WTC11 (cell line): ENCODE results near the gene ESYT1.

ENCODE experiments used
- CREB1 ChIP-seq: sonication (generic); formaldehyde crosslinking; IDR thresholded peaks from 2 replicates; pipeline ENCODE4 v1.8.0; 2023; ENCODE audit warnings: mild to moderate bottlenecking, missing genetic modification reagents
- ELF4 ChIP-seq: sonication (generic); formaldehyde crosslinking; IDR thresholded peaks from 2 replicates; pipeline ENCODE4 v1.8.1; 2022; ENCODE audit warnings: low read depth, mild to moderate bottlenecking, moderate library complexity, missing genetic modification reagents
- ESRRA ChIP-seq: sonication (generic); formaldehyde crosslinking; IDR thresholded peaks from 2 replicates; pipeline ENCODE4 v1.8.1; 2022; ENCODE audit warnings: mild to moderate bottlenecking, missing genetic modification reagents, borderline replicate concordance
- FOXJ3 ChIP-seq: sonication (generic); formaldehyde crosslinking; IDR thresholded peaks from 2 replicates; pipeline ENCODE4 v1.9.0; 2021; ENCODE audit warnings: missing genetic modification reagents, mild to moderate bottlenecking, borderline replicate concordance
- GABPB1 ChIP-seq: sonication (generic); formaldehyde crosslinking; IDR thresholded peaks from 2 replicates; pipeline ENCODE4 v1.8.1; 2023; ENCODE audit warnings: mild to moderate bottlenecking, missing genetic modification reagents
- NR2C2 ChIP-seq: sonication (generic); formaldehyde crosslinking; IDR thresholded peaks from 2 replicates; pipeline ENCODE4 v1.8.0; 2022; ENCODE audit warnings: mild to moderate bottlenecking, missing genetic modification reagents
- RELA ChIP-seq: sonication (generic); formaldehyde crosslinking; IDR thresholded peaks from 2 replicates; pipeline ENCODE4 v1.8.1; 2022; ENCODE audit warnings: missing genetic modification reagents, mild to moderate bottlenecking, borderline replicate concordance
- SP1 ChIP-seq: sonication (generic); formaldehyde crosslinking; conservative IDR thresholded peaks from 2 replicates; pipeline ENCODE4 v1.8.1; 2022; ENCODE audit warnings: missing genetic modification reagents
- ZNF121 ChIP-seq: sonication (generic); formaldehyde crosslinking; IDR thresholded peaks from 2 replicates; pipeline ENCODE4 v1.8.0; 2023; ENCODE audit warnings: missing genetic modification reagents
- TF ChIP-seq, protein P1 (sequence below): fragments of 200-600 bp; IDR thresholded peaks from 2 replicates; pipeline ENCODE4 v1.8.0; 2022; ENCODE audit warnings: antibody characterized with exemption
- TF ChIP-seq, protein P2 (sequence below): sonication (generic); formaldehyde crosslinking; IDR thresholded peaks from 2 replicates; pipeline ENCODE4 v1.8.1; 2022; ENCODE audit warnings: mild to moderate bottlenecking, missing genetic modification reagents, moderate library complexity, borderline replicate concordance
- TF ChIP-seq, protein P3 (sequence below): sonication (generic); formaldehyde crosslinking; IDR thresholded peaks from 2 replicates; pipeline ENCODE4 v1.8.1; 2022; ENCODE audit warnings: missing genetic modification reagents, borderline replicate concordance
- TF ChIP-seq, protein P4 (sequence below): sonication (generic); formaldehyde crosslinking; conservative IDR thresholded peaks from 2 replicates; pipeline ENCODE4 v1.8.1; 2022; ENCODE audit warnings: mild to moderate bottlenecking, missing genetic modification reagents

DNA sequence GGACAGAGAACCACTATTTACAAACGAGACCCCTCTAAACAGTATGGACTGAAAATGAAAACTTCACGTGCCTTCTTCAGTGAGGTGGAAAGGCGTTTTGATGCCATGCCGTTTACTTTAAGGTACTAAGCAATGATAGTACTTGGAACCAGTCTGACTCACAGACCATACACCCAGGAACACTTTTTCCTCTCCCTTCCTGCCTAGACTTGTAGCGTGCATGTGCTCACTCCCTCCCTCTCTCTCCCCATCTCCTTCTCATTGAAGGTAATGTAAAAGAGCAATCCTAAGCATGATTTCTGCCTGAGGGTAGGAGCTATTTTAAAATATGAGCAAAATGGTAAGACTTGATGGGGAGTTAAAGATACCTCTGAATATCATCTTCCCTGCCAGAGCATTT, 17.5 kb upstream of the ESYT1 start:
- TF ChIP-seq, protein P1, sequence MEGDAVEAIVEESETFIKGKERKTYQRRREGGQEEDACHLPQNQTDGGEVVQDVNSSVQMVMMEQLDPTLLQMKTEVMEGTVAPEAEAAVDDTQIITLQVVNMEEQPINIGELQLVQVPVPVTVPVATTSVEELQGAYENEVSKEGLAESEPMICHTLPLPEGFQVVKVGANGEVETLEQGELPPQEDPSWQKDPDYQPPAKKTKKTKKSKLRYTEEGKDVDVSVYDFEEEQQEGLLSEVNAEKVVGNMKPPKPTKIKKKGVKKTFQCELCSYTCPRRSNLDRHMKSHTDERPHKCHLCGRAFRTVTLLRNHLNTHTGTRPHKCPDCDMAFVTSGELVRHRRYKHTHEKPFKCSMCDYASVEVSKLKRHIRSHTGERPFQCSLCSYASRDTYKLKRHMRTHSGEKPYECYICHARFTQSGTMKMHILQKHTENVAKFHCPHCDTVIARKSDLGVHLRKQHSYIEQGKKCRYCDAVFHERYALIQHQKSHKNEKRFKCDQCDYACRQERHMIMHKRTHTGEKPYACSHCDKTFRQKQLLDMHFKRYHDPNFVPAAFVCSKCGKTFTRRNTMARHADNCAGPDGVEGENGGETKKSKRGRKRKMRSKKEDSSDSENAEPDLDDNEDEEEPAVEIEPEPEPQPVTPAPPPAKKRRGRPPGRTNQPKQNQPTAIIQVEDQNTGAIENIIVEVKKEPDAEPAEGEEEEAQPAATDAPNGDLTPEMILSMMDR, result no peak
- TF ChIP-seq RELA (CRISPR knock-in tag), result no peak
- TF ChIP-seq SP1, result no peak
- no peak for TF ChIP-seq ESRRA (CRISPR knock-in tag)
- no peak for TF ChIP-seq FOXJ3 (CRISPR knock-in tag)
- no peak for TF ChIP-seq ZNF121 (CRISPR knock-in tag)
- TF ChIP-seq CREB1 (CRISPR knock-in tag), result no peak
- TF ChIP-seq NR2C2, result no peak
- TF ChIP-seq, protein P2, sequence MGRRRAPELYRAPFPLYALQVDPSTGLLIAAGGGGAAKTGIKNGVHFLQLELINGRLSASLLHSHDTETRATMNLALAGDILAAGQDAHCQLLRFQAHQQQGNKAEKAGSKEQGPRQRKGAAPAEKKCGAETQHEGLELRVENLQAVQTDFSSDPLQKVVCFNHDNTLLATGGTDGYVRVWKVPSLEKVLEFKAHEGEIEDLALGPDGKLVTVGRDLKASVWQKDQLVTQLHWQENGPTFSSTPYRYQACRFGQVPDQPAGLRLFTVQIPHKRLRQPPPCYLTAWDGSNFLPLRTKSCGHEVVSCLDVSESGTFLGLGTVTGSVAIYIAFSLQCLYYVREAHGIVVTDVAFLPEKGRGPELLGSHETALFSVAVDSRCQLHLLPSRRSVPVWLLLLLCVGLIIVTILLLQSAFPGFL (CRISPR knock-in tag), result no peak
- TF ChIP-seq, protein P3, sequence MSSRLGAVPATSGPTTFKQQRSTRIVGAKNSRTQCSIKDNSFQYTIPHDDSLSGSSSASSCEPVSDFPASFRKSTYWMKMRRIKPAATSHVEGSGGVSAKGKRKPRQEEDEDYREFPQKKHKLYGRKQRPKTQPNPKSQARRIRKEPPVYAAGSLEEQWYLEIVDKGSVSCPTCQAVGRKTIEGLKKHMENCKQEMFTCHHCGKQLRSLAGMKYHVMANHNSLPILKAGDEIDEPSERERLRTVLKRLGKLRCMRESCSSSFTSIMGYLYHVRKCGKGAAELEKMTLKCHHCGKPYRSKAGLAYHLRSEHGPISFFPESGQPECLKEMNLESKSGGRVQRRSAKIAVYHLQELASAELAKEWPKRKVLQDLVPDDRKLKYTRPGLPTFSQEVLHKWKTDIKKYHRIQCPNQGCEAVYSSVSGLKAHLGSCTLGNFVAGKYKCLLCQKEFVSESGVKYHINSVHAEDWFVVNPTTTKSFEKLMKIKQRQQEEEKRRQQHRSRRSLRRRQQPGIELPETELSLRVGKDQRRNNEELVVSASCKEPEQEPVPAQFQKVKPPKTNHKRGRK, result no peak
- TF ChIP-seq ELF4 (CRISPR knock-in tag), result no peak
- TF ChIP-seq GABPB1 (CRISPR knock-in tag), result no peak
- TF ChIP-seq, protein P4, sequence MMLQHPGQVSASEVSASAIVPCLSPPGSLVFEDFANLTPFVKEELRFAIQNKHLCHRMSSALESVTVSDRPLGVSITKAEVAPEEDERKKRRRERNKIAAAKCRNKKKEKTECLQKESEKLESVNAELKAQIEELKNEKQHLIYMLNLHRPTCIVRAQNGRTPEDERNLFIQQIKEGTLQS (CRISPR knock-in tag), result no peak
